ENCODE data around the gene NELL2.

NELL2 gene

DNA sequence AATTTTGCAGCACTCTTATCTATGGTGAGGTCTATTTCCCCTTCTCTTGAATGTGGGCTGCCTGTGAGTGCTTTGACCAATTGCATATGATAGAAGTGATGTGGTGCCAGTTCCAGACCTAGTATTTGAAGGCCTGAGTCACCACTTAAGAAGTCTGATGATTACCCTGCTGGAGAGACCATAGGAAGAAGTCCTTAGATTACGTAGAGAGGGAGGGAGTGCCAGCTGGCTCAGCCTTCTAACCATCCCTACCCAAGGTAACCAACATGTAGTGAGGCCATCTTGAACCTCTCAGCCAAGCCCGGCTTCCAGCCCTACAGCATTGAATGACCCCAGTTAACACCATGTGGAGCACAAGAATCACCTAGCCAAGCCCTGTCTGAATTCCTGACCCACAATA is 166.9 kb downstream of the NELL2 start:
- TF ChIP-seq TAF1 (IDR thresholded peaks at IDR 0.05; ENCODE audit: borderline replicate concordance, insufficient read depth, low read length), result no peak
- no peak for TF ChIP-seq FOXP2 (optimal IDR thresholded peaks at IDR 0.05; ENCODE audit: borderline replicate concordance, extremely low read depth, extremely low read length, insufficient read depth)
- TF ChIP-seq SIN3A (IDR thresholded peaks at IDR 0.05; ENCODE audit: borderline replicate concordance, insufficient read depth, low read length), result no peak
- TF ChIP-seq REST (IDR thresholded peaks at IDR 0.05; ENCODE audit: insufficient read depth in 1 of 2, low read depth in 2 of 2, low read length in 2 of 2), result no peak
- TF ChIP-seq POLR2AphosphoS5 (IDR thresholded peaks at IDR 0.05; ENCODE audit: low read depth, low read length), result no peak

DNA sequence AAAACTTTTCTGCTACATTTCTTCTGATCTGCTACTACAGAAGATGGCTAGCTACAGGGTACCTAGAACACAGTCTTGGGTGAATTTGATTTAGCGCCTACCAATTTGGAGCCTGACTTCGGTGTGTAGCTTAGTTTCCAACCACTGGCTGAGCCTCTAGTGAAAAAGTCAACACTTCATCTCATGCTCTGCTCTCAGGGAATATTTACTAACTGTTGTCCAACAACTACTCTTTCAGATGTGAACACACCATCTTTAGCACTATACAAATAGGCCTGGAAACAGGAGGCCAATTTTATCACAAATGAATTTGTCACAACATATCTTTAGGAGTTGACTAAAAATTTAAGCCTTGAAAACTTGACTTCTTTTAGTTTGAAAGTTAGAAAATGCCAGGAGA is 167.9 kb downstream of the NELL2 start:
- no peak for TF ChIP-seq TAF1 (IDR thresholded peaks at IDR 0.05; ENCODE audit: borderline replicate concordance, insufficient read depth, low read length)
- no peak for TF ChIP-seq FOXP2 (optimal IDR thresholded peaks at IDR 0.05; ENCODE audit: borderline replicate concordance, extremely low read depth, extremely low read length, insufficient read depth)
- TF ChIP-seq REST (IDR thresholded peaks at IDR 0.05; ENCODE audit: insufficient read depth in 1 of 2, low read depth in 2 of 2, low read length in 2 of 2), result no peak
- TF ChIP-seq POLR2AphosphoS5 (IDR thresholded peaks at IDR 0.05; ENCODE audit: low read depth, low read length), result no peak
- no peak for TF ChIP-seq SIN3A (IDR thresholded peaks at IDR 0.05; ENCODE audit: borderline replicate concordance, insufficient read depth, low read length)

DNA sequence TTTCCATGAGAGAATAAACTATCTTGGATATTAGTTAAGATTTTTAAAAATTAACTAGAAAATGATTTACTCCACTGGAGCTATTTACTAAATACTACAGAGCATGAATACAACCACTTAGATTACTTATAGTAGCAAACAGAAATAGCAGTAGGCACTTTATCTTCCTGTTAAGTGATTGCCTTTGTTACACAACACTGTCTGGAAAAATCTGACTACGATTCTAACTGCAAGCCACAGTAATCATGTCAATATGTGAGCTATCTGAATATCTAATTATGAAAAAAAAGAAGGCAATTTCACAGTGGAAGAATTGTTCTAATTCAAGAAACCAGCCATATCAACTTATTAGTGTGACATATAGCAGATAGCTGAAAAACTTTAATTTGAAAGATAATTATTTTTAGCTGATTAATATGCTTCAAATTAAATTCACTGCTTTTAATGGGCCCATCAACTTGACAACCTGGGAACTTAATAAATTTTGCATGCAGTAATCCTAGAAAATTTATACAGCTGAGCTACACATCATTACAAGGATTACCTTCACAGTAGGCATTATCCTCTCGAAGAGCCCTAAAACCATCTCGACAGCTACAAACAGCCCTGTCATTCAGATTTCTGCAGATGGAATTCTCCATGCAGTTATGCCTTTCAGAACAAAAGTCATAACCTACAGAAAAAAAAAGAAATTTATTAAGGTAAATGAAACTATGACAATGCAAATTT is 172.8 kb downstream of the NELL2 start:
- TF ChIP-seq TAF1 (IDR thresholded peaks at IDR 0.05; ENCODE audit: borderline replicate concordance, insufficient read depth, low read length), result no peak
- TF ChIP-seq POLR2AphosphoS5 (IDR thresholded peaks at IDR 0.05; ENCODE audit: low read depth, low read length), result no peak
- TF ChIP-seq REST (IDR thresholded peaks at IDR 0.05; ENCODE audit: insufficient read depth in 1 of 2, low read depth in 2 of 2, low read length in 2 of 2), result no peak
- TF ChIP-seq SIN3A (IDR thresholded peaks at IDR 0.05; ENCODE audit: borderline replicate concordance, insufficient read depth, low read length), result no peak
- TF ChIP-seq FOXP2 (optimal IDR thresholded peaks at IDR 0.05; ENCODE audit: borderline replicate concordance, extremely low read depth, extremely low read length, insufficient read depth), result no peak

DNA sequence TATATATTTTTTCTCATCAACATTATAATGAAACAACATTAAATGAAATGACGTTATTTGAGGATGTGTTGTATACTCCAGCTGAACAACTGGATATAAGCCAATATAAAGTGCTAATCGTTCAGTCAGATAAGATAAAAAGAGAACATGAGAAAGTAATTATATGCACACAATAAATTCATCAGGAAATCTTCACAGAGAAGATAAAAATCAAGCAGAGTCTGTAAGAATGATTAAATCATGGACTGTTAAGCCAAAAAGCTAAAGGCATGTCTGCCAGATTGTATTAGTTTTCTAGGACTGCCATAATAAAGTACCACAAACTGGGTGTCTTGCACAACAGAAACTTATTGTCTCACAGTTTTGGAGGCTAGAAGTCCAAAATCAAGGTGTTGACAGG is 178.6 kb downstream of the NELL2 start:
- no peak for TF ChIP-seq FOXP2 (optimal IDR thresholded peaks at IDR 0.05; ENCODE audit: borderline replicate concordance, extremely low read depth, extremely low read length, insufficient read depth)

- TF ChIP-seq TAF1 (IDR thresholded peaks at IDR 0.05; ENCODE audit: borderline replicate concordance, insufficient read depth, low read length) (no peak), SIN3A (IDR thresholded peaks at IDR 0.05; ENCODE audit: borderline replicate concordance, insufficient read depth, low read length) (no peak), FOXP2 (optimal IDR thresholded peaks at IDR 0.05; ENCODE audit: borderline replicate concordance, extremely low read depth, extremely low read length, insufficient read depth) (no peak), REST (IDR thresholded peaks at IDR 0.05; ENCODE audit: insufficient read depth in 1 of 2, low read depth in 2 of 2, low read length in 2 of 2) (no peak), POLR2AphosphoS5 (IDR thresholded peaks at IDR 0.05; ENCODE audit: low read depth, low read length) (no peak)
These were observed 179.6 kb downstream of the NELL2 start for GRCh38 chr12:44696542-44696941.

All from PFSK-1 (cell line).